ENCODE measurements around the gene SYPL2. TPM values are rescaled to one million over a fixed set of nuclear protein-coding genes. Genes with fewer than 3 reads are reported as not detected.

SYPL2 gene
- total RNA-seq, 1 experiment from 2014 or later: 1.3 TPM

DNA sequence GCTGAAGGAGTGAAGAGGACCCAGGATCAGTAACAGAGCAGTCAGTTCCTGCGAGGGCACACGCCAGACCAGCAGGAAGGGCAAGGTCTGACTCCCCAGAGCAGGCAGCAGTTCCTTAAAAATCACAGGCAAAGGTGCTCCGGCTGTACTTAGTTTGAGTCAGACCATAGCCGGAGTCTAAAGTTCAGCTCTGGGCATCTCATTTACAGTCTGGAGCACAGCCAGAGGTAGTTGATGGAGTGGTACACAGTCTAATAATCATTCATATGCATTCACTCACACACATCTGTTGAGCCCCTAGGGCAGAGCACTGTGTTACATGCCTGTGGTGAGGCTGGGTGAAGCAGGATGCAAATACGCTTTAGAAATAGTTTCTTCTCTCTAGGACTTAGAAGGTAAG is 50.5 kb downstream of the SYPL2 start (continued):
- TF ChIP-seq, protein P1, sequence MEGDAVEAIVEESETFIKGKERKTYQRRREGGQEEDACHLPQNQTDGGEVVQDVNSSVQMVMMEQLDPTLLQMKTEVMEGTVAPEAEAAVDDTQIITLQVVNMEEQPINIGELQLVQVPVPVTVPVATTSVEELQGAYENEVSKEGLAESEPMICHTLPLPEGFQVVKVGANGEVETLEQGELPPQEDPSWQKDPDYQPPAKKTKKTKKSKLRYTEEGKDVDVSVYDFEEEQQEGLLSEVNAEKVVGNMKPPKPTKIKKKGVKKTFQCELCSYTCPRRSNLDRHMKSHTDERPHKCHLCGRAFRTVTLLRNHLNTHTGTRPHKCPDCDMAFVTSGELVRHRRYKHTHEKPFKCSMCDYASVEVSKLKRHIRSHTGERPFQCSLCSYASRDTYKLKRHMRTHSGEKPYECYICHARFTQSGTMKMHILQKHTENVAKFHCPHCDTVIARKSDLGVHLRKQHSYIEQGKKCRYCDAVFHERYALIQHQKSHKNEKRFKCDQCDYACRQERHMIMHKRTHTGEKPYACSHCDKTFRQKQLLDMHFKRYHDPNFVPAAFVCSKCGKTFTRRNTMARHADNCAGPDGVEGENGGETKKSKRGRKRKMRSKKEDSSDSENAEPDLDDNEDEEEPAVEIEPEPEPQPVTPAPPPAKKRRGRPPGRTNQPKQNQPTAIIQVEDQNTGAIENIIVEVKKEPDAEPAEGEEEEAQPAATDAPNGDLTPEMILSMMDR (IDR thresholded peaks at IDR 0.05 in 2 of 3, conservative IDR thresholded peaks at IDR 0.05 in 1 of 3; ENCODE audit: borderline replicate concordance in 1 of 3, insufficient read depth in 1 of 3, low read depth in 2 of 3, low read length in 2 of 3): no peak
- TF ChIP-seq SIN3A (IDR thresholded peaks at IDR 0.05; ENCODE audit: low read depth) (no peak), CEBPB (IDR thresholded peaks at IDR 0.05; ENCODE audit: low read depth) (no peak), FOSL1 (IDR thresholded peaks at IDR 0.05; ENCODE audit: low read depth) (no peak)
- TF ChIP-seq, protein P2, sequence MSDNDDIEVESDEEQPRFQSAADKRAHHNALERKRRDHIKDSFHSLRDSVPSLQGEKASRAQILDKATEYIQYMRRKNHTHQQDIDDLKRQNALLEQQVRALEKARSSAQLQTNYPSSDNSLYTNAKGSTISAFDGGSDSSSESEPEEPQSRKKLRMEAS (IDR thresholded peaks at IDR 0.05): no peak

DNA sequence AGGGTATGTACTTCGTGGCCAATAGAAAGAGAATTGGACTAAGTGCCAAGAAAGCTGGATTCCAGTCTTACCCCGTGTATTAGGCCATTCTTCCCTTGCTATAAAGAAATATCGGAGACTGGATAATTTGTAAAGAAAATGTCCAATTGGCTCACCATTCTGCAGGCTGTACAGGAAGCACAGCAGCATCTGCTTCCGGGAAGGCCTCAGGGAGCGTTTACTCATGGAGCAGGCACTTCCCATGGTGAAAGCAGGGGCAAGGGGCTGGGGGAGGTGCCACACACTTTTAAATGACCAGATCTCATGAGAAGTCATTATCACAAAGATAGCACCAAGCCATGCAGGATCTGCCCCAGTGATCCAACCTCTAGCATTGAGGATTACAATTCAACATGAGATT is 51.0 kb downstream of the SYPL2 start:
- no peak for DNase-seq (ENCODE audit: low read depth, low spot score)
- BruUV-seq (replicated peaks): no TSS peak
- H3K9me3 ChIP-seq (ENCODE audit: control insufficient read depth in 1 of 2, insufficient read depth in 1 of 2, low read depth in 1 of 2, low read length in 2 of 2): no peaks in the 10 kb centered on the region
- no peak for ATAC-seq
- H3K9ac ChIP-seq (ENCODE audit: low read length): no peak overlapping the region
- H3K4me1 ChIP-seq (ENCODE audit: control insufficient read depth in 1 of 2, insufficient read depth in 2 of 2, low read length in 2 of 2): peaks cover 6 to 7% of the 10 kb centered on the region in 2 experiments; a peak in 2 of 4 replicates
- intact Hi-C loops (cut with micrococcal nuclease): no loop called here
- no peak overlapping the region for H2AFZ ChIP-seq (ENCODE audit: low read depth, low read length, poor library complexity, severe bottlenecking)
- no peaks in the 10 kb centered on the region for H3K79me2 ChIP-seq (ENCODE audit: insufficient read depth, low read length)
- no peak overlapping the region for H3K4me2 ChIP-seq (ENCODE audit: low read length)
- ChIA-PET CTCF (no interaction called here), POLR2A (no interaction called here), RAD21 (ENCODE audit: low non-redundant PET in 1 of 2, low total read pairs in 2 of 2, uncharacterized antibody in 2 of 2, unreplicated experiment in 2 of 2) (no interaction called here)
- H3K4me3 ChIP-seq (replicated peaks in 1 of 2; ENCODE audit: low read depth in 1 of 2, low read length in 2 of 2): no peak overlapping the region
- TF ChIP-seq, protein P3, sequence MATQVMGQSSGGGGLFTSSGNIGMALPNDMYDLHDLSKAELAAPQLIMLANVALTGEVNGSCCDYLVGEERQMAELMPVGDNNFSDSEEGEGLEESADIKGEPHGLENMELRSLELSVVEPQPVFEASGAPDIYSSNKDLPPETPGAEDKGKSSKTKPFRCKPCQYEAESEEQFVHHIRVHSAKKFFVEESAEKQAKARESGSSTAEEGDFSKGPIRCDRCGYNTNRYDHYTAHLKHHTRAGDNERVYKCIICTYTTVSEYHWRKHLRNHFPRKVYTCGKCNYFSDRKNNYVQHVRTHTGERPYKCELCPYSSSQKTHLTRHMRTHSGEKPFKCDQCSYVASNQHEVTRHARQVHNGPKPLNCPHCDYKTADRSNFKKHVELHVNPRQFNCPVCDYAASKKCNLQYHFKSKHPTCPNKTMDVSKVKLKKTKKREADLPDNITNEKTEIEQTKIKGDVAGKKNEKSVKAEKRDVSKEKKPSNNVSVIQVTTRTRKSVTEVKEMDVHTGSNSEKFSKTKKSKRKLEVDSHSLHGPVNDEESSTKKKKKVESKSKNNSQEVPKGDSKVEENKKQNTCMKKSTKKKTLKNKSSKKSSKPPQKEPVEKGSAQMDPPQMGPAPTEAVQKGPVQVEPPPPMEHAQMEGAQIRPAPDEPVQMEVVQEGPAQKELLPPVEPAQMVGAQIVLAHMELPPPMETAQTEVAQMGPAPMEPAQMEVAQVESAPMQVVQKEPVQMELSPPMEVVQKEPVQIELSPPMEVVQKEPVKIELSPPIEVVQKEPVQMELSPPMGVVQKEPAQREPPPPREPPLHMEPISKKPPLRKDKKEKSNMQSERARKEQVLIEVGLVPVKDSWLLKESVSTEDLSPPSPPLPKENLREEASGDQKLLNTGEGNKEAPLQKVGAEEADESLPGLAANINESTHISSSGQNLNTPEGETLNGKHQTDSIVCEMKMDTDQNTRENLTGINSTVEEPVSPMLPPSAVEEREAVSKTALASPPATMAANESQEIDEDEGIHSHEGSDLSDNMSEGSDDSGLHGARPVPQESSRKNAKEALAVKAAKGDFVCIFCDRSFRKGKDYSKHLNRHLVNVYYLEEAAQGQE (IDR thresholded peaks at IDR 0.05; ENCODE audit: low read depth): no peak
- TF ChIP-seq SRF (IDR thresholded peaks at IDR 0.05; ENCODE audit: low read depth): no peak
- no peak for TF ChIP-seq ZFX (IDR thresholded peaks at IDR 0.05)
- TF ChIP-seq, protein P4, sequence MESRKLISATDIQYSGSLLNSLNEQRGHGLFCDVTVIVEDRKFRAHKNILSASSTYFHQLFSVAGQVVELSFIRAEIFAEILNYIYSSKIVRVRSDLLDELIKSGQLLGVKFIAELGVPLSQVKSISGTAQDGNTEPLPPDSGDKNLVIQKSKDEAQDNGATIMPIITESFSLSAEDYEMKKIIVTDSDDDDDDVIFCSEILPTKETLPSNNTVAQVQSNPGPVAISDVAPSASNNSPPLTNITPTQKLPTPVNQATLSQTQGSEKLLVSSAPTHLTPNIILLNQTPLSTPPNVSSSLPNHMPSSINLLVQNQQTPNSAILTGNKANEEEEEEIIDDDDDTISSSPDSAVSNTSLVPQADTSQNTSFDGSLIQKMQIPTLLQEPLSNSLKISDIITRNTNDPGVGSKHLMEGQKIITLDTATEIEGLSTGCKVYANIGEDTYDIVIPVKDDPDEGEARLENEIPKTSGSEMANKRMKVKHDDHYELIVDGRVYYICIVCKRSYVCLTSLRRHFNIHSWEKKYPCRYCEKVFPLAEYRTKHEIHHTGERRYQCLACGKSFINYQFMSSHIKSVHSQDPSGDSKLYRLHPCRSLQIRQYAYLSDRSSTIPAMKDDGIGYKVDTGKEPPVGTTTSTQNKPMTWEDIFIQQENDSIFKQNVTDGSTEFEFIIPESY (IDR thresholded peaks at IDR 0.05; ENCODE audit: extremely low read depth, insufficient replicate concordance, low read length): no peak
- TF ChIP-seq ZNF274 (IDR thresholded peaks at IDR 0.05; ENCODE audit: low read depth, low read length): no peak
- no peak for TF ChIP-seq YY1 (IDR thresholded peaks at IDR 0.05; ENCODE audit: extremely low read depth, insufficient replicate concordance, low read depth, low read length)
- no peak for TF ChIP-seq POLR2AphosphoS5 (IDR thresholded peaks at IDR 0.05; ENCODE audit: low read depth, low read length)
- TF ChIP-seq SIN3A (IDR thresholded peaks at IDR 0.05; ENCODE audit: low read depth): no peak
- TF ChIP-seq RAD21 (IDR thresholded peaks at IDR 0.05; ENCODE audit: low read depth): no peak
- no peak for TF ChIP-seq TCF7L2 (IDR thresholded peaks at IDR 0.05; ENCODE audit: borderline replicate concordance, extremely low read depth, insufficient read depth, insufficient read length)
- TF ChIP-seq JUND (IDR thresholded peaks at IDR 0.05): no peak
- H3K36me3 ChIP-seq (ENCODE audit: control insufficient read depth in 1 of 2, insufficient read depth in 2 of 2, low read length in 2 of 2): no peaks in the 10 kb centered on the region
- H4K20me1 ChIP-seq (ENCODE audit: insufficient read depth): no peaks in the 10 kb centered on the region
- no peaks in the 10 kb centered on the region; the same call in 1 of the 2 replicates for H3K27me3 ChIP-seq (ENCODE audit: insufficient read depth, low read length)
- no peaks in the 10 kb centered on the region for H3K9me2 ChIP-seq (ENCODE audit: insufficient read depth)
- H3K27ac ChIP-seq (ENCODE audit: low read depth, low read length): no peak overlapping the region
